ENCODE data around the gene SPOCK3.
A peak's percentile ranks its signal among the peaks of the same experiment; 100 is the strongest.

The SPOCK3 gene

DNA sequence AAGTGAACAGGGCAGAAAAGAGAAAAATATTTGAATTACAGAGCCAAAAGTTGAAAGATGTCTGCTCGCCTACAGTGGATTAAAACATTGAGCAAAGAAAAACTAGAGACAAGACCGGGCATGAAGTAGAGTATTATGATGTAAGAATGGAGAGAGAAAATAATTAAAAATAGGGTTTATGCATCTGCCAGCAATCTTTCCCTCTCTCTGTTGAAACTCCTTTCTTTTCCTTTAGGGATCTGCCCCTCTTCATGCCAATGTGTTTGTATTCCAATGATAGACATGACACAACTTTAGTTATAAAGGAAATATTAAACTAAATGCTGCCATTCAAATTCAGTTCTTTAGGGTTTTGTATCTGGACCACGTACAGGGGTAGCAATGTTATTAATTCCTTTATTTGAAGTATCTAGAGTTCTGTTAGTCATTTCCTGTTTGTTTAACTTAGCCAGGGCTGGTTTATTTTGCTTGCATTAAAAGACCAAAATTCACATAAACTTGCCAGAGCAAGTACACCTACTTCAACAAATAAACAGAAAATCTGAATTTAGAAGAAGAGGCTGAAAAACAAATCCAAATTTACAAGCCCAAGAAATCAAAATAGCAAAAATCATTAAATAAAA lies 202.6 kb downstream of the SPOCK3 start:
- peak; percentile 33 for FAIRE-seq
- TF ChIP-seq POLR2A (IDR thresholded peaks at IDR 0.05; ENCODE audit: low read depth, low read length), result no peak
- TF ChIP-seq TAF1 (IDR thresholded peaks at IDR 0.05; ENCODE audit: borderline replicate concordance, low read depth, low read length), result no peak
- TF ChIP-seq POLR2AphosphoS5 (IDR thresholded peaks at IDR 0.05; ENCODE audit: low read depth, low read length), result no peak
- DNase-seq (ENCODE audit: insufficient read length), result no peak

DNA sequence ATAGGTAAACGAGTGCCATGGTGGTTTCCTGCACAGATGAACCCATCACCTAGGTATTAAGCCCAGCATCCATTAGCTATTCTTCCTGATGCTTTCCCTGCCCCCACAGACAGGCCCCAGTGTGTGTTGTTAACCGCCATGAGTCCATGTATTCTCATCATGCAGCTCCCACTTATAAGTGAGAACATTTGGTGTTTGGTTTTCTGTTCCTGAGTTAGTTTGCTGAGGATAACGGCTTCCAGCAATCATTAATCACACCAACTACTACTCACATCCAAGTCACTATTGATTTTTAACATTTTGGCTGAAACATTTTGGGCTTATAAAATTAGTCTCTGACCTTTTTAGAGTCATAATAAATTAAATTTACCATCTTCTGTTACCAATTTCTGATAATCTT lies 205.3 kb downstream of the SPOCK3 start:
- TF ChIP-seq POLR2A (IDR thresholded peaks at IDR 0.05; ENCODE audit: low read depth, low read length), result no peak
- TF ChIP-seq TAF1 (IDR thresholded peaks at IDR 0.05; ENCODE audit: borderline replicate concordance, low read depth, low read length), result no peak
- TF ChIP-seq POLR2AphosphoS5 (IDR thresholded peaks at IDR 0.05; ENCODE audit: low read depth, low read length), result no peak
- DNase-seq (ENCODE audit: insufficient read length), result no peak
- no peak for FAIRE-seq

- TF ChIP-seq POLR2AphosphoS5 (IDR thresholded peaks at IDR 0.05; ENCODE audit: low read depth, low read length) (no peak), TAF1 (IDR thresholded peaks at IDR 0.05; ENCODE audit: borderline replicate concordance, low read depth, low read length) (no peak), POLR2A (IDR thresholded peaks at IDR 0.05; ENCODE audit: low read depth, low read length) (no peak)
- DNase-seq (ENCODE audit: insufficient read length), result no peak
- FAIRE-seq, result no peak
Measured at GRCh38 chr4:167025670-167026069, 208.6 kb downstream of the SPOCK3 start.

- TF ChIP-seq TAF1 (IDR thresholded peaks at IDR 0.05; ENCODE audit: borderline replicate concordance, low read depth, low read length) (no peak), POLR2AphosphoS5 (IDR thresholded peaks at IDR 0.05; ENCODE audit: low read depth, low read length) (no peak), POLR2A (IDR thresholded peaks at IDR 0.05; ENCODE audit: low read depth, low read length) (no peak)
- DNase-seq (ENCODE audit: insufficient read length) (no peak), FAIRE-seq (no peak)
Measured at GRCh38 chr4:167023364-167023925, 210.8 kb downstream of the SPOCK3 start.

GRCh38 chr4:167021545-167022155 lies 212.6 kb downstream of the SPOCK3 start:
- FAIRE-seq (peak; percentile 81), DNase-seq (ENCODE audit: insufficient read length) (no peak)
- TF ChIP-seq POLR2A (IDR thresholded peaks at IDR 0.05; ENCODE audit: low read depth, low read length), result no peak
- TF ChIP-seq POLR2AphosphoS5 (IDR thresholded peaks at IDR 0.05; ENCODE audit: low read depth, low read length), result no peak
- TF ChIP-seq TAF1 (IDR thresholded peaks at IDR 0.05; ENCODE audit: borderline replicate concordance, low read depth, low read length), result no peak

DNA sequence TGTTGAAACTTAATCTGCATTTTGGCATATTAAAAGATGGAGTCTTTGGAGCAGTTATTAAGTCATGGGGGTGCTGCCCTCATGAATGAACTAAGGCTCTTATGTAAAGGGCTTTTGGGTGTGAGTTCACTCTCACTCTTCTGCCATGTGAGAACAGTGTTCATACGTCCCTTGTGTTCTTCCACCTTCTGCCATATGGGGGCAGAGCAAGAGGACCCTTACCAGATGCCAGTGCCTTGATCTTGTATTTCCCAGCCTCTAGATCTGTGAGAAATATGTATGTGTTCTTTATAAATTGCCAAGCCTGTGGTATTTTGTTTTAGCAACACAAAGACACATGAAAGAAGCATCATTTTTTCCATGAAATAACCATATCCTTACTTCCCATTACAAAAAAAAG lies 213.9 kb downstream of the SPOCK3 start:
- no peak for TF ChIP-seq POLR2A (IDR thresholded peaks at IDR 0.05; ENCODE audit: low read depth, low read length)
- FAIRE-seq (no peak), DNase-seq (ENCODE audit: insufficient read length) (no peak)

DNA sequence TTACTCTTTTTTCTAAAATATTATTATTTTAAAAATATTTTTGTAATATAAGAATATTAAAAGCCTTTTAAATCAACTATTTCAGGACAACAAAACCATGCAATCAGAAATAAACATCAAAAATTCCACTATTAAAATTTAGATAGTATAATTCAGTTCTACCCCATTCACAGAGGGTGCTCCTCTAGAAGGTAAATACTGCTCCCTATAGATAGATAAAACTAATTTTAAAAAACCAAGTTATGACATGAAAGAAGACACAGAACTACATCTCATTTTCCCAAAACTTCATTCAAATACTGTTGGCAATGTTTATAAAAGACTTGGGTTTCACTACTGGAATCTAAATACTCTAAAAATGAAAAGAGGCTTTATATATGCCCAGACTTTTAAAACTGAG lies 219.3 kb downstream of the SPOCK3 start:
- no peak for TF ChIP-seq TAF1 (IDR thresholded peaks at IDR 0.05; ENCODE audit: borderline replicate concordance, low read depth, low read length)
- no peak for TF ChIP-seq POLR2A (IDR thresholded peaks at IDR 0.05; ENCODE audit: low read depth, low read length)
- no peak for TF ChIP-seq POLR2AphosphoS5 (IDR thresholded peaks at IDR 0.05; ENCODE audit: low read depth, low read length)
- FAIRE-seq (no peak), DNase-seq (ENCODE audit: insufficient read length) (no peak)

- DNase-seq (ENCODE audit: insufficient read length), result no peak
- TF ChIP-seq POLR2A (IDR thresholded peaks at IDR 0.05; ENCODE audit: low read depth, low read length) (no peak), POLR2AphosphoS5 (IDR thresholded peaks at IDR 0.05; ENCODE audit: low read depth, low read length) (no peak), TAF1 (IDR thresholded peaks at IDR 0.05; ENCODE audit: borderline replicate concordance, low read depth, low read length) (no peak)
- no peak for FAIRE-seq
Measured at GRCh38 chr4:167003326-167003725, 231.0 kb downstream of the SPOCK3 start.

- peak; percentile 74 for FAIRE-seq
- DNase-seq (ENCODE audit: insufficient read length), result no peak
- TF ChIP-seq POLR2AphosphoS5 (IDR thresholded peaks at IDR 0.05; ENCODE audit: low read depth, low read length) (no peak), TAF1 (IDR thresholded peaks at IDR 0.05; ENCODE audit: borderline replicate concordance, low read depth, low read length) (no peak), POLR2A (IDR thresholded peaks at IDR 0.05; ENCODE audit: low read depth, low read length) (no peak)
Measured at GRCh38 chr4:167000141-167000852, 234.0 kb downstream of the SPOCK3 start.

GRCh38 chr4:166996216-166996615 lies 238.1 kb downstream of the SPOCK3 start:
- DNase-seq (ENCODE audit: insufficient read length), result no peak
- no peak for FAIRE-seq
- TF ChIP-seq POLR2AphosphoS5 (IDR thresholded peaks at IDR 0.05; ENCODE audit: low read depth, low read length) (no peak), TAF1 (IDR thresholded peaks at IDR 0.05; ENCODE audit: borderline replicate concordance, low read depth, low read length) (no peak), POLR2A (IDR thresholded peaks at IDR 0.05; ENCODE audit: low read depth, low read length) (no peak)

DNA sequence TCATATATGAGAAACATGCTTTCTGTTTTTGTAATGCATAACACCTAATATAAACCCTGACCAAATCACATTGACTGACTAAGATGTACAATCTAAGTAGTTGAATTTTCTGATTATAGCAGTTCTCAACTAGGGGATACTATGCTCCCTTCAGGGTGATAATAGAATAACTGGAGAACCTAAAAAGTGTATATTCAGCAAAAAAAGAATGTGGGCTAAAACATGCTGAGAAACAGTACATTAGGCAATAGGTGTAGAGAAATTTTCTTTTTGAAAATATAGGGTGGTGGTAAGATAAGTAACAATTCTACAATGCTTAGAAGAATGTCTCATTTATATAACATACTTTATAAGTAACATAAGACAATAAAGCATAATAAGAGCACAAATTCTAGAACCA lies 239.6 kb downstream of the SPOCK3 start:
- DNase-seq (ENCODE audit: insufficient read length), result no peak
- no peak for TF ChIP-seq POLR2A (IDR thresholded peaks at IDR 0.05; ENCODE audit: low read depth, low read length)
- no peak for TF ChIP-seq TAF1 (IDR thresholded peaks at IDR 0.05; ENCODE audit: borderline replicate concordance, low read depth, low read length)
- TF ChIP-seq POLR2AphosphoS5 (IDR thresholded peaks at IDR 0.05; ENCODE audit: low read depth, low read length), result no peak
- no peak for FAIRE-seq
